ENCODE data around the gene FRG2C. TPM values are rescaled to one million over a fixed set of nuclear protein-coding genes. Genes with fewer than 3 reads are reported as not detected.
"Not testable (repeated sequence)": the region's sequence is repeated elsewhere in the genome, so short reads cannot be mapped to it uniquely, and the experiment has no call there.

The FRG2C gene
- total and polyA plus RNA-seq, 2 of the 13 experiments (the other 11 are each of a cell fraction or from before 2014, with no cell fraction given), result not detected

- CTCF ChIA-PET (ENCODE audit: low intra/inter-chr PET ratio, low total read pairs), result no interaction called here
These were observed 13.9 kb upstream of the FRG2C start for GRCh38 chr3:75650191-75650590.

GRCh38 chr3:75655101-75655904 lies 8.8 kb upstream of the FRG2C start:
- intact Hi-C loops (cut with micrococcal nuclease; ENCODE audit: unreplicated experiment), result loop anchor here (10.0 kb wide), 1 partner anchor 221 kb away; no protein-coding TSS in a partner anchor
- H3K4me2 ChIP-seq (ENCODE audit: low read depth, low read length); H3K27me3 ChIP-seq (ENCODE audit: control insufficient read depth in 1 of 2, insufficient read depth in 2 of 2, low read length in 2 of 2); H3K9me3 ChIP-seq (ENCODE audit: low read length); H3K79me2 ChIP-seq (ENCODE audit: insufficient read depth, low read length); BruUV-seq (replicated peaks); DNase-seq (ENCODE audit: low spot score); CTCF ChIA-PET (ENCODE audit: low intra/inter-chr PET ratio, low total read pairs); ATAC-seq; FAIRE-seq; H2AFZ ChIP-seq (ENCODE audit: low read length); H3K9ac ChIP-seq (ENCODE audit: insufficient read depth, low read depth, low read length); H3K27ac ChIP-seq (ENCODE audit: extremely low read length, insufficient read depth, low read length); H4K20me1 ChIP-seq (ENCODE audit: insufficient read depth, low read length); POLR2A ChIA-PET; H3K4me1 ChIP-seq (ENCODE audit: insufficient read depth, low read length); H3K4me3 ChIP-seq (replicated peaks in 1 of 3; ENCODE audit: insufficient read depth in 1 of 3, low read depth in 2 of 3, low read length in 3 of 3); in situ Hi-C loops (cut with HindIII; ENCODE audit: extremely low pct_ligation_motif_present, low pct_unique_long_range_greater_than_20kb); H3K36me3 ChIP-seq (replicated peaks in 1 of 2; ENCODE audit: control insufficient read depth in 1 of 2, insufficient read depth in 2 of 2, low read length in 2 of 2): not testable (repeated sequence)
- 76% methylated on average over 46 of the region's 50 CpGs for WGBS (ENCODE audit: low lambda C conversion rate)

More at GRCh38 chr3:75650191-75650590, 13.9 kb upstream of the FRG2C start:
- Histone ChIP-seq H3K4me1 (ENCODE audit: insufficient read depth, low read length) (no peaks in the 10 kb centered on the region), H3K4me2 (ENCODE audit: low read depth, low read length) (no peak overlapping the region), H2AFZ (ENCODE audit: low read length) (no peak overlapping the region), H4K20me1 (ENCODE audit: insufficient read depth, low read length) (no peaks in the 10 kb centered on the region), H3K27me3 (ENCODE audit: control insufficient read depth in 1 of 2, insufficient read depth in 2 of 2, low read length in 2 of 2) (no peaks in the 10 kb centered on the region; a peak in 1 of 5 replicates), H3K4me3 (replicated peaks in 1 of 3; ENCODE audit: insufficient read depth in 1 of 3, low read depth in 2 of 3, low read length in 3 of 3) (no peak overlapping the region), H3K9ac (ENCODE audit: insufficient read depth, low read depth, low read length) (no peak overlapping the region), H3K79me2 (ENCODE audit: insufficient read depth, low read length) (no peaks in the 10 kb centered on the region), H3K27ac (ENCODE audit: extremely low read length, insufficient read depth, low read length) (no peak overlapping the region), H3K9me3 (ENCODE audit: low read length) (no peaks in the 10 kb centered on the region), H3K36me3 (replicated peaks in 1 of 2; ENCODE audit: control insufficient read depth in 1 of 2, insufficient read depth in 2 of 2, low read length in 2 of 2) (no peaks in the 10 kb centered on the region)
- intact Hi-C loops (cut with micrococcal nuclease; ENCODE audit: unreplicated experiment), result loop anchor here (10.0 kb wide), 1 partner anchor 215 kb away; no protein-coding TSS in a partner anchor
- FAIRE-seq (peak; percentile 81), DNase-seq (ENCODE audit: low spot score) (no peak), ATAC-seq (no peak)
- POLR2A ChIA-PET, result no interaction called here
- in situ Hi-C loops (cut with HindIII; ENCODE audit: extremely low pct_ligation_motif_present, low pct_unique_long_range_greater_than_20kb), result no loop called here
- WGBS (ENCODE audit: low lambda C conversion rate), result 39% methylated on average over 9 of the region's 9 CpGs
- TF ChIP-seq TBX3 (IDR thresholded peaks at IDR 0.05; ENCODE audit: borderline replicate concordance) (no peak), ZNF724P (CRISPR knock-in tag; IDR thresholded peaks at IDR 0.05; ENCODE audit: borderline replicate concordance) (no peak), ZBTB26 (CRISPR knock-in tag; IDR thresholded peaks at IDR 0.05; ENCODE audit: borderline replicate concordance) (no peak), ZNF460 (CRISPR knock-in tag; IDR thresholded peaks at IDR 0.05; ENCODE audit: borderline replicate concordance) (no peak), HHEX (CRISPR knock-in tag; IDR thresholded peaks at IDR 0.05) (no peak), ELK4 (CRISPR knock-in tag; IDR thresholded peaks at IDR 0.05; ENCODE audit: borderline replicate concordance) (no peak), SAFB2 (CRISPR knock-in tag; IDR thresholded peaks at IDR 0.05; ENCODE audit: borderline replicate concordance, low read depth) (no peak), RFXANK (CRISPR knock-in tag; IDR thresholded peaks at IDR 0.05) (no peak), ZNF549 (CRISPR knock-in tag; IDR thresholded peaks at IDR 0.05) (no peak)
- BruUV-seq (replicated peaks), result no TSS peak

- CTCF ChIA-PET (ENCODE audit: low intra/inter-chr PET ratio, low total read pairs); DNase-seq (ENCODE audit: low spot score); H3K4me1 ChIP-seq (ENCODE audit: insufficient read depth, low read length); H4K20me1 ChIP-seq (ENCODE audit: insufficient read depth, low read length); H3K79me2 ChIP-seq (ENCODE audit: insufficient read depth, low read length); H3K27me3 ChIP-seq (ENCODE audit: control insufficient read depth in 1 of 2, insufficient read depth in 2 of 2, low read length in 2 of 2); H3K9me3 ChIP-seq (ENCODE audit: low read length); BruUV-seq (replicated peaks); FAIRE-seq; H3K9ac ChIP-seq (ENCODE audit: insufficient read depth, low read depth, low read length); H3K4me2 ChIP-seq (ENCODE audit: low read depth, low read length); in situ Hi-C loops (cut with HindIII; ENCODE audit: extremely low pct_ligation_motif_present, low pct_unique_long_range_greater_than_20kb); POLR2A ChIA-PET; H3K4me3 ChIP-seq (replicated peaks in 1 of 3; ENCODE audit: insufficient read depth in 1 of 3, low read depth in 2 of 3, low read length in 3 of 3); H2AFZ ChIP-seq (ENCODE audit: low read length); H3K36me3 ChIP-seq (replicated peaks in 1 of 2; ENCODE audit: control insufficient read depth in 1 of 2, insufficient read depth in 2 of 2, low read length in 2 of 2); ATAC-seq; H3K27ac ChIP-seq (ENCODE audit: extremely low read length, insufficient read depth, low read length): not testable (repeated sequence)
- 71% methylated on average over 7 of the region's 7 CpGs for WGBS (ENCODE audit: low lambda C conversion rate)
- intact Hi-C loops (cut with micrococcal nuclease; ENCODE audit: unreplicated experiment), result loop anchor here (10.0 kb wide), 1 partner anchor 221 kb away; no protein-coding TSS in a partner anchor
These were observed 8.2 kb upstream of the FRG2C start for GRCh38 chr3:75655956-75656355.

All from HepG2 (cell line).